ENCODE data around the gene NHLRC3. TPM values are rescaled to one million over a fixed set of nuclear protein-coding genes. Genes with fewer than 3 reads are reported as not detected.
A peak's percentile ranks its signal among the peaks of the same experiment; 100 is the strongest.
"Not testable (repeated sequence)": the region's sequence is repeated elsewhere in the genome, so short reads cannot be mapped to it uniquely, and the experiment has no call there.

Gene NHLRC3
- polyA plus RNA-seq, 2 of the 4 experiments (the other 2 are of a cell fraction) = 8.2 to 13.7 TPM

DNA sequence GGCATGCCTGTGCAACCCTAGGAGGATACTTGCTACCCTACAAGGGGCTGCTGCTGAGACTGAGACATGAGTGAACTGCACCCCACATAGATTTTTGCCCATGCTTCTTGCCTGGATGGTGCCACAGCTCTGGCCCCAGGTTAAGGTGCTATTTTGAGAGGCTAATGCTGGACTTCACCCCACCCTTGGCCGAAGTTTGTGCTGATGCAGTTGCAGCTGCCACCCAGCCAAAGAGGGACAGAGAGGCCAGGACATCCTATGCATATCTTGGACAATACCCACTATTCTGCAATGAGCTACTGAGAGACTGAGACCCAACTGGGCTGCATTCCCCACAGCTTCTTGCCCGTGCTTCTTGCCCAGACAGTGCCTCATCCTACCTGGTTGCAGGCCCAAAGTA is 34.6 kb downstream of the NHLRC3 start:
- ATAC-seq = no peak
- no peak overlapping the region for H3K4me3 ChIP-seq
- H3K27ac ChIP-seq = no peak overlapping the region
- no CpG with 5 or more reads among the region's 2 CpGs for WGBS (ENCODE audit: missing lambda C conversion rate)
- ChIA-PET POLR2A (no interaction called here), CTCF (interaction anchor here (0.6 kb wide), 1 partner anchor 963 kb away, joined by 3 read pairs; no protein-coding TSS in a partner anchor)
- no peaks in the 10 kb centered on the region for H3K4me1 ChIP-seq
- H3K9me3 ChIP-seq = no peaks in the 10 kb centered on the region
- no peak for DNase-seq (ENCODE audit: low read depth in 1 of 2, low spot score in 1 of 2)
- FAIRE-seq = no peak
- TF ChIP-seq, protein P1, sequence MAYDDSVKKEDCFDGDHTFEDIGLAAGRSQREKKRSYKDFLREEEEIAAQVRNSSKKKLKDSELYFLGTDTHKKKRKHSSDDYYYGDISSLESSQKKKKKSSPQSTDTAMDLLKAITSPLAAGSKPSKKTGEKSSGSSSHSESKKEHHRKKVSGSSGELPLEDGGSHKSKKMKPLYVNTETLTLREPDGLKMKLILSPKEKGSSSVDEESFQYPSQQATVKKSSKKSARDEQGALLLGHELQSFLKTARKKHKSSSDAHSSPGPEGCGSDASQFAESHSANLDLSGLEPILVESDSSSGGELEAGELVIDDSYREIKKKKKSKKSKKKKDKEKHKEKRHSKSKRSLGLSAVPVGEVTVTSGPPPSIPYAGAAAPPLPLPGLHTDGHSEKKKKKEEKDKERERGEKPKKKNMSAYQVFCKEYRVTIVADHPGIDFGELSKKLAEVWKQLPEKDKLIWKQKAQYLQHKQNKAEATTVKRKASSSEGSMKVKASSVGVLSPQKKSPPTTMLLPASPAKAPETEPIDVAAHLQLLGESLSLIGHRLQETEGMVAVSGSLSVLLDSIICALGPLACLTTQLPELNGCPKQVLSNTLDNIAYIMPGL (CRISPR knock-in tag; IDR thresholded peaks at IDR 0.05; ENCODE audit: borderline replicate concordance) = no peak
- TF ChIP-seq FOSB (CRISPR knock-in tag; IDR thresholded peaks at IDR 0.05) (no peak), HDAC2 (IDR thresholded peaks at IDR 0.05) (no peak), EP300 (IDR thresholded peaks at IDR 0.05) (no peak), NFE2L2 (conservative IDR thresholded peaks at IDR 0.05; ENCODE audit: low read length) (no peak), SREBF2 (IDR thresholded peaks at IDR 0.05) (no peak), TP53 (CRISPR knock-in tag; IDR thresholded peaks at IDR 0.05) (no peak), FOSL2 (IDR thresholded peaks at IDR 0.05) (no peak), FOSL2 (CRISPR knock-in tag; IDR thresholded peaks at IDR 0.05) (no peak)
- no peak overlapping the region for H3K4me2 ChIP-seq

DNA sequence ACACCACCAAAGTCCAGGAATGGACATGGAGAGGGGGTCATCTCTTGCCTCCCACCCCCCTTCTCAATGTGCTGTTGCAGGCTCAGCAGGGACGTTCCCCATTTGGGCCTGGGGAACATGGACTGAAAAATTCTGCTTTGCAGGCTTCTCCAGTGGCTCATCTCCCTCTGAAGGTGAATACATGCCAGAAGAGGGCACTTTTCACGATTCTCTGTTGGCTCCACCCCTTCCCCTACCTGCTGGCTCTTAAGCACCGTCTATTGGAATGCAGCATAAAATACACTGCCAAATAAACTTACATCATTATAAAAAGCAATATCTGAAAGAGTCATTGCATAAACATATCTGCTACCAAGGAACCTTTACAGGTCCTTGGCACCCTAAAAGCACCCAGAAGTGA is 35.7 kb downstream of the NHLRC3 start:
- ChIA-PET CTCF (no interaction called here), POLR2A (no interaction called here)
- H3K4me3 ChIP-seq = no peak overlapping the region
- FAIRE-seq (no peak), DNase-seq (ENCODE audit: low read depth in 1 of 2, low spot score in 1 of 2) (no peak), ATAC-seq (no peak)
- H3K4me2 ChIP-seq = no peak overlapping the region
- TF ChIP-seq TFCP2L1 (CRISPR knock-in tag; IDR thresholded peaks at IDR 0.05) (no peak), HOXB13 (CRISPR knock-in tag; IDR thresholded peaks at IDR 0.05; ENCODE audit: low read depth) (no peak), ZFP36 (IDR thresholded peaks at IDR 0.05; ENCODE audit: borderline replicate concordance, partially characterized antibody) (no peak), EHF (CRISPR knock-in tag; IDR thresholded peaks at IDR 0.05) (no peak), CEBPB (IDR thresholded peaks at IDR 0.05) (no peak), RFX5 (IDR thresholded peaks at IDR 0.05) (no peak)
- no peak overlapping the region for H3K27ac ChIP-seq
- no peaks in the 10 kb centered on the region for H3K9me3 ChIP-seq
- 0% methylated on average over 3 of the region's 3 CpGs for WGBS (ENCODE audit: missing lambda C conversion rate)
- H3K4me1 ChIP-seq = no peaks in the 10 kb centered on the region

DNA sequence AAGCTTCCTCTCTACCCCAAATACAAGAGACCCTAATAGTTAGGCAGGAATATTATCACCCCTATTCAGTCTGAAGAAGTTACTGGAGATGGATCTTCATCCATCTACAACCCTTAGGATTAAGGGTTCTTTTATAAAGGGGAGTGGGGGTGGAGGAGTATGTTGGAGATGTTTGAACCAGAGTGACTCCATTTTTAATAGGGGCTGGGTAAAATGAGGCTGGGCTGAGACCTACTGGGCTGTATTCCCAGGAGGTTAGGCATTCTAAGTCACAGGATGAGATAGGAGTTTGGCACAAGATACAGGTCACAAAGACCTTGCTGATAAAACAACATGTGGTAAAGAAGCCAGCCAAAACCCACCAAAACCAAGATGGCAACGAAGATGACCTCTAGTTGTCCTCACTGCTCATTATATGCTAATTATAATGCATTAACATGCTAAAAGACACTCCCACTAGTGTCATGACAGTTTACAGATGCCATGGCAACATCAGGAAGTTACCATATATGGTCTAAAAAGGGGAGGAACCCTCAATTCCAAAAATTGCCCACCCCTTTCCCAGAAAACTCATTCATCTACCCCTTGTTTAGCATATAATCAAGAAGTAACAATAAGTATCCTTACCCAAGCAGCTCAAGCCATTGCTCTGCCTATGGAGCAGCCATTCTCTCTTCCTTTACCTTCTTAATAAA is 48.1 kb downstream of the NHLRC3 start:
- DNase-seq (ENCODE audit: low read depth in 1 of 2, low spot score in 1 of 2); H3K9me3 ChIP-seq; H3K4me3 ChIP-seq; ATAC-seq; CTCF ChIA-PET; POLR2A ChIA-PET; H3K27ac ChIP-seq; FAIRE-seq; H3K4me2 ChIP-seq; H3K4me1 ChIP-seq: not testable (repeated sequence)
- WGBS (ENCODE audit: missing lambda C conversion rate) = 0% methylated on average over 1 of the region's 1 CpG

DNA sequence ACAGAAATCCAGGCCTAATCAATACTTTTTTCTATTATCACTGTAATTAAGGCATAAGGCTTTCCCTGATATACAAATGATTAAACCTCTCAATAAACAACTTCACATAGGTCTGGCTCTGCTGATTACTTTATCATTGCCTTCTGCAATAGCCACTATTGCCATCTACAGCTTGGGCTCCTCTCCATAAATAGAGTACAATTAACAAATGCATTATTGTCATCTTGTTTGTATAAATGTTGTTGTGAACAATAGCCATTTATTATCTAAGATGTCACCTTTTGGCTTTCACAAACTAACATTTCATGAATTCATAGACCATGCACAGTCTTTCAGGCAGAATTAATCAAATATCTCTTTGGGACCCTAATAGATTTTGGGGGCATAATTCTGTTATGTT is 53.3 kb downstream of the NHLRC3 start:
- DNase-seq (ENCODE audit: low read depth in 1 of 2, low spot score in 1 of 2) (no peak), FAIRE-seq (no peak), ATAC-seq (no peak)
- ChIA-PET POLR2A (no interaction called here), CTCF (no interaction called here)
- Histone ChIP-seq H3K4me2 (no peak overlapping the region), H3K9me3 (no peaks in the 10 kb centered on the region), H3K4me1 (no peaks in the 10 kb centered on the region), H3K27ac (no peak overlapping the region), H3K4me3 (no peak overlapping the region)
- TF ChIP-seq CBX8 (IDR thresholded peaks at IDR 0.05) (0 out of 2 replicates have a peak, but pooled peaks have one; percentile 31), TP53 (CRISPR knock-in tag; IDR thresholded peaks at IDR 0.05) (no peak)

DNA sequence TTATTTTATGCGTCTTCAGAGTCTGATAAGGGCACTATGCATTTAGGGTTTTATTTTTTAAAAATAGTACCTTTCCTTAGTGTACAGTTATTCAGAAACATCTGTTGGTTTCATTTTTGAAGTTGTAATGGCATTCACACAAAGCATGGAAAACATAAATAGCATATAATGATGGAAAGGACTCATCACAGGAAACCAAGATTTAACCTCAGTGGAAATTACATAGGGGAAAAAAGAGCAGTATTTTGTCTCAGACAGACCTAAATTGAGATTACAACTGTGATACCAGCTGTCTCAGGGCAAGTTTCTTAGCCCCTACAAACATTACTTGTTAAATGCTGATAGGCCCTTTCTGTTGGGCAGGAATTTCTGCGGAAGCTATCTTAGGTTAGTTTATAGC is 57.2 kb downstream of the NHLRC3 start:
- ATAC-seq = no peak
- POLR2A ChIA-PET = no interaction called here
- Histone ChIP-seq H3K27ac (no peak overlapping the region), H3K4me2 (no peak overlapping the region), H3K4me3 (no peak overlapping the region), H3K4me1 (no peaks in the 10 kb centered on the region), H3K9me3 (no peaks in the 10 kb centered on the region)
- WGBS (ENCODE audit: missing lambda C conversion rate) = 23% methylated on average over 2 of the region's 2 CpGs
- FAIRE-seq = no peak
- no peak for DNase-seq (ENCODE audit: low read depth in 1 of 2, low spot score in 1 of 2)
- TF ChIP-seq HEYL (CRISPR knock-in tag; IDR thresholded peaks at IDR 0.05) (no peak), RAD21 (conservative IDR thresholded peaks at IDR 0.05 in 1 of 2, IDR thresholded peaks at IDR 0.05 in 1 of 2) (no peak), GATA3 (IDR thresholded peaks at IDR 0.05; ENCODE audit: borderline replicate concordance) (no peak), MAFK (IDR thresholded peaks at IDR 0.05; ENCODE audit: partially characterized antibody) (no peak), RNF2 (IDR thresholded peaks at IDR 0.05; ENCODE audit: borderline replicate concordance, low read depth) (no peak), RARB (CRISPR knock-in tag; IDR thresholded peaks at IDR 0.05) (no peak), HOXB5 (CRISPR knock-in tag; IDR thresholded peaks at IDR 0.05) (no peak)
- TF ChIP-seq, protein P2, sequence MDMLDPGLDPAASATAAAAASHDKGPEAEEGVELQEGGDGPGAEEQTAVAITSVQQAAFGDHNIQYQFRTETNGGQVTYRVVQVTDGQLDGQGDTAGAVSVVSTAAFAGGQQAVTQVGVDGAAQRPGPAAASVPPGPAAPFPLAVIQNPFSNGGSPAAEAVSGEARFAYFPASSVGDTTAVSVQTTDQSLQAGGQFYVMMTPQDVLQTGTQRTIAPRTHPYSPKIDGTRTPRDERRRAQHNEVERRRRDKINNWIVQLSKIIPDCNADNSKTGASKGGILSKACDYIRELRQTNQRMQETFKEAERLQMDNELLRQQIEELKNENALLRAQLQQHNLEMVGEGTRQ (IDR thresholded peaks at IDR 0.05) = no peak
- CTCF ChIA-PET = no interaction called here

All from A549 (cell line).